ENCODE data around the gene MCTP1.

DNA sequence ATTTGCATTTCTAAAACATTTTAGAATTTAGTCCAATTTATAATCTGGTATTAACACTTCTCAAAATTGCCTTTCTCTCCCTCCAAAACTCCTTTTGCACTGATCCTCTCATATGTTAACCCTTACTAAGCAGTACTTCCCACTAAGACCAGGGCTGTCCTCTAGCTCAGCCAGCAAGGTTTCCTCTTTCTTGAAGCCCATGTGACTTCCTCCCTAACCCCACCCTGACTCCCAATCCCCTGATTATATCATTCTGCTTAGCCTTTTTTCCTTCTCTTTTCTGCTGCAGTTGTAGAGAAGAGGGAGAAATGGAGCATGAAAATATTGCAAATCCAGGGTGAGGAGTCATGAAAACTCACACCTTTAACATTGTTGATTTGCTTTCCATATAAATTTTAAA is 241.7 kb downstream of the MCTP1 start:
- TF ChIP-seq, protein P1, sequence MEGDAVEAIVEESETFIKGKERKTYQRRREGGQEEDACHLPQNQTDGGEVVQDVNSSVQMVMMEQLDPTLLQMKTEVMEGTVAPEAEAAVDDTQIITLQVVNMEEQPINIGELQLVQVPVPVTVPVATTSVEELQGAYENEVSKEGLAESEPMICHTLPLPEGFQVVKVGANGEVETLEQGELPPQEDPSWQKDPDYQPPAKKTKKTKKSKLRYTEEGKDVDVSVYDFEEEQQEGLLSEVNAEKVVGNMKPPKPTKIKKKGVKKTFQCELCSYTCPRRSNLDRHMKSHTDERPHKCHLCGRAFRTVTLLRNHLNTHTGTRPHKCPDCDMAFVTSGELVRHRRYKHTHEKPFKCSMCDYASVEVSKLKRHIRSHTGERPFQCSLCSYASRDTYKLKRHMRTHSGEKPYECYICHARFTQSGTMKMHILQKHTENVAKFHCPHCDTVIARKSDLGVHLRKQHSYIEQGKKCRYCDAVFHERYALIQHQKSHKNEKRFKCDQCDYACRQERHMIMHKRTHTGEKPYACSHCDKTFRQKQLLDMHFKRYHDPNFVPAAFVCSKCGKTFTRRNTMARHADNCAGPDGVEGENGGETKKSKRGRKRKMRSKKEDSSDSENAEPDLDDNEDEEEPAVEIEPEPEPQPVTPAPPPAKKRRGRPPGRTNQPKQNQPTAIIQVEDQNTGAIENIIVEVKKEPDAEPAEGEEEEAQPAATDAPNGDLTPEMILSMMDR (IDR thresholded peaks at IDR 0.05; ENCODE audit: low read depth, low read length, poor library complexity, severe bottlenecking) = no peak
- no peak for TF ChIP-seq EZH2phosphoT487 (IDR thresholded peaks at IDR 0.05; ENCODE audit: borderline replicate concordance, low read length)
